AG04450 (cell line): ENCODE measurements around the gene HEMGN. TPM values are rescaled to one million over a fixed set of nuclear protein-coding genes. Genes with fewer than 3 reads are reported as not detected.

Experiments used
- CTCF ChIA-PET: fragments of 300-600, 350-600 bp; formaldehyde crosslinking; extraction: SDS; loops from one replicate; lab custom pipeline; 2022; ENCODE audit warnings: antibody characterized with exemption, inconsistent platforms; lab: Charles Lee
- POLR2A ChIA-PET: fragments of 350-600 bp; formaldehyde crosslinking; extraction: SDS; loops from one replicate; lab custom pipeline; 2021; ENCODE audit warnings: antibody characterized with exemption, inconsistent platforms; lab: Yijun Ruan, JAX
- DNase-seq: peaks from one replicate; pipeline ENCODE4 v3.0.0-alpha.2; 2011; ENCODE audit warnings: low read depth, low spot score
- H3K27ac ChIP-seq: one replicate; pipeline ENCODE4 v1.5.1; 2012; ENCODE audit warnings: low read depth, low read length, control low read depth
- H3K27me3 ChIP-seq: one replicate; pipeline ENCODE4 v1.6.0; 2012; ENCODE audit warnings: low read length; ENCODE audit not compliant: control insufficient read depth, insufficient read depth
- H3K4me3 ChIP-seq: 2 replicates; pipeline ENCODE4 v1.5.1; 2011; ENCODE audit warnings: mild to moderate bottlenecking, low read depth, low read length, control low read depth
- H3K9me3 ChIP-seq: 2 replicates; pipeline ENCODE4 v1.5.1; 2012; ENCODE audit warnings: low read length; ENCODE audit not compliant: control insufficient read depth, insufficient read depth
- polyA plus RNA-seq: library from polyadenylated mRNA; depleted of rRNA; stranded (reverse); fragments of >200 nt; gene quantifications from 2 replicates; pipeline ENCODE4 v1.2.3, GENCODE V29; 2011
- TF ChIP-seq, protein P1 (sequence below): IDR thresholded peaks from 2 replicates; pipeline ENCODE4 v1.5.1; 2011; ENCODE audit warnings: low read depth, low read length, control low read depth, inconsistent platforms

Gene HEMGN
- polyA plus RNA-seq, 1 experiment, result not detected

DNA sequence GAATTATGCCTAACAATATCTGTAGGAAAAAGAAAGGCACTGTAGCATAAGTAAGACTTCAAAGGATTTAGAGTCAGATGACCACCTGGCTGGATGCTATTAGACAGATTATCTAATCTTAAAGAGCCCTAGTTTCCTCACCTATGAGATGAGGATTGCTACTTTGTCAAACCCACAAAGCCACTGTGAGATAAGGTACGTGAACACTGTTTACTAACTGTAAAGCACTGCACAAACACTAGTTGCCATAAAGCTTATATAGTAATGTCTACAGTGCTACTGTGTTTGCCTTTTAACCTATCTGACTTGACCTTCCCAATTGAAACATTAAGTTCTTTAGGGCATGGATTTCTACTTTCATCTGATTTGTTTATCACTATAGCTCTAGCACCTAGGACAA, 26.0 kb downstream of the HEMGN start:
- CTCF ChIA-PET, result interaction anchor here (1.9 to 7.4 kb wide), 2 partner anchors 10 to 11 kb away, joined by 15 to 48 read pairs; partner anchors contain the start of gene TRMO
- H3K27ac ChIP-seq, result no peak overlapping the region
- DNase-seq, result no peak
- no peaks in the 10 kb centered on the region for H3K27me3 ChIP-seq
- TF ChIP-seq, protein P1, sequence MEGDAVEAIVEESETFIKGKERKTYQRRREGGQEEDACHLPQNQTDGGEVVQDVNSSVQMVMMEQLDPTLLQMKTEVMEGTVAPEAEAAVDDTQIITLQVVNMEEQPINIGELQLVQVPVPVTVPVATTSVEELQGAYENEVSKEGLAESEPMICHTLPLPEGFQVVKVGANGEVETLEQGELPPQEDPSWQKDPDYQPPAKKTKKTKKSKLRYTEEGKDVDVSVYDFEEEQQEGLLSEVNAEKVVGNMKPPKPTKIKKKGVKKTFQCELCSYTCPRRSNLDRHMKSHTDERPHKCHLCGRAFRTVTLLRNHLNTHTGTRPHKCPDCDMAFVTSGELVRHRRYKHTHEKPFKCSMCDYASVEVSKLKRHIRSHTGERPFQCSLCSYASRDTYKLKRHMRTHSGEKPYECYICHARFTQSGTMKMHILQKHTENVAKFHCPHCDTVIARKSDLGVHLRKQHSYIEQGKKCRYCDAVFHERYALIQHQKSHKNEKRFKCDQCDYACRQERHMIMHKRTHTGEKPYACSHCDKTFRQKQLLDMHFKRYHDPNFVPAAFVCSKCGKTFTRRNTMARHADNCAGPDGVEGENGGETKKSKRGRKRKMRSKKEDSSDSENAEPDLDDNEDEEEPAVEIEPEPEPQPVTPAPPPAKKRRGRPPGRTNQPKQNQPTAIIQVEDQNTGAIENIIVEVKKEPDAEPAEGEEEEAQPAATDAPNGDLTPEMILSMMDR, result no peak
- no peaks in the 10 kb centered on the region for H3K9me3 ChIP-seq
- no peak overlapping the region for H3K4me3 ChIP-seq
- POLR2A ChIA-PET, result interaction anchor here (0.7 kb wide), 1 partner anchor 99 kb away, joined by 6 read pairs; no protein-coding TSS in a partner anchor

DNA sequence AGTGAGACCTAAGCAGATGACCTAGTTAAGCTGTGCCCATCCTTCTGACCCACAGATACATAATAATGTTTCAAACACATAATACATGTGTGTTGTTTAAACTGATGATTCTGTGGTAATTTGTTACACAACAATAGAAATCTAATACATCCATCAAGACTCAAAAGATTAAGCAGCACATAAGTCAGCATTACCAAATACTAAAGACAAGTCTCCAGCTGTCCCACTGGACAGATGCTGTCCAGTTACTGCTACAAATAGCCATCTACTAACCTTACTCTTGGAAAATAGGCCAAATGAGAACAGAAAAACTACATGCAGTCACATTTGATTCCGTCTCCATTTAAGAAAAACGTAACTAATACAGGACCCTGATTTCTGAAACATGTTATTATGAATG, 26.4 kb downstream of the HEMGN start:
- ChIA-PET POLR2A (interaction anchor here (0.7 kb wide), 1 partner anchor 98 kb away, joined by 6 read pairs; no protein-coding TSS in a partner anchor), CTCF (interaction anchor here (1.9 to 7.4 kb wide), 2 partner anchors 10 to 11 kb away, joined by 15 to 48 read pairs; partner anchors contain the start of gene TRMO)
- TF ChIP-seq, protein P1, result no peak
- no peak overlapping the region for H3K4me3 ChIP-seq
- H3K9me3 ChIP-seq, result no peaks in the 10 kb centered on the region
- no peak overlapping the region for H3K27ac ChIP-seq
- H3K27me3 ChIP-seq, result no peaks in the 10 kb centered on the region
- no peak for DNase-seq

DNA sequence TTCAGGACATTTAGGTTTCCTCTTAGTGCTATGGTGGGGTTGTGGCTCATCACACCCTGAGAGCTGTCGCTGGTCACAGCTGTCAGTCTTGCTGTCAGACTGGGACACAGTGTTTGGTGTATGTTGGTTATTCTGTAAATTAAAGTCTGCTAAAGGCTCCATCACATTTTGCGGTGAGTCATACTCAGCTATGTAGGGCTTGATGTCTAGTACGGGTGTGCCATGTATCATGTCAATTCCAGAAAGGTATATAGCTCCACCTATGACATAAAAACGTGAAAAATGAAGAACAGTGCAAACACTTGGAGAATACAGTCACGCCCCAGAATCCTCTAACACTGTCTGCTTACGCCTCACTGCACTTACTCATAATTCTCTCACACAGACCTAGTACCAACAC, 27.6 kb downstream of the HEMGN start:
- DNase-seq, result no peak
- H3K9me3 ChIP-seq, result no peaks in the 10 kb centered on the region
- ChIA-PET CTCF (interaction anchor here (7.4 kb wide), 1 partner anchor 9 kb away, joined by 48 read pairs; no protein-coding TSS in a partner anchor), POLR2A (no interaction called here)
- H3K4me3 ChIP-seq, result no peak overlapping the region
- H3K27me3 ChIP-seq, result no peaks in the 10 kb centered on the region
- no peak overlapping the region for H3K27ac ChIP-seq
- TF ChIP-seq, protein P1, result no peak

DNA sequence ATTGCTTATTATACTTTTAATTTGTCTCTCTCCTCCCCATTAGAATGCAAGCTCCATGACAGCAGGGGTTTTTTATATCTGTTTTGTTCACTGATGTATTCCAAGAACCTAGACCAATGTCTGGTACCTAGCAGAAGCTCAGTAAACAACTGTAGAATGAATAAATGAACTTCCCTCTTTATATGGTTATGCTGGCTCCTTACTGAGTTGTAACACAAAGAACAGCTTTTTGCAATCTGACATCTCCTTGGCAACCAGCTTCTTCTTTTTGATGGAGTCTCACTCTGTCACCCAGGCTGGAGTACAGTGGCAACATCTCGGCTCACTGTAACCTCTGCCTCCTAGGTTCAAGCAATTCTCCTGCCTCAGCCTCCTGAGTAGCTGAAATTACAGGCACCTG, 29.3 kb downstream of the HEMGN start:
- CTCF ChIA-PET, result interaction anchor here (7.4 kb wide), 1 partner anchor 7 kb away, joined by 48 read pairs; no protein-coding TSS in a partner anchor
- DNase-seq, result no peak
- no peak overlapping the region for H3K27ac ChIP-seq
- H3K27me3 ChIP-seq, result no peaks in the 10 kb centered on the region
- no peaks in the 10 kb centered on the region for H3K9me3 ChIP-seq
- TF ChIP-seq, protein P1, result no peak
- POLR2A ChIA-PET, result interaction anchor here (0.9 kb wide), 1 partner anchor 14 kb away, joined by 3 read pairs; no protein-coding TSS in a partner anchor
- no peak overlapping the region for H3K4me3 ChIP-seq

DNA sequence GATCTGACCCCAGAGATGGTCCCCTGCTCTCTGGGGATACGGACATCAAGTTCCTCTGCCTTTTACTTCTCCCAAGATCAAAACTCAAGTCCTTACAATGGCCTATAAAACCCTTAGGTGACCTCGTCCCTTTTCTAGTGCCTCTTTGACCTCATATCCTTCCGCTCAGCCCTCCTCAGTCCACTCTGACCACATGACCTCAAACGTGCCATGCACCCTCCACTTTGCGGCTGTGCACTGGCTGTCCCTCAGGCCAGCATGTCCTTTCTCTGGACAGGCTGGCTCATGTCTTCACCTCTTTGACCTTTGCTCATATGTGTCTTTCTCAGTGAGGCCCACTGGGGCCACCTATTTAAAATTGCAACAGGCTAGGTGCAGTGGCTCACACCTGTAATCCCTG, 30.3 kb downstream of the HEMGN start:
- POLR2A ChIA-PET, result no interaction called here
- Histone ChIP-seq H3K27me3 (no peaks in the 10 kb centered on the region), H3K27ac (no peak overlapping the region), H3K4me3 (no peak overlapping the region), H3K9me3 (no peaks in the 10 kb centered on the region)
- DNase-seq, result no peak
- TF ChIP-seq, protein P1, result no peak
- CTCF ChIA-PET, result no interaction called here
